MM.1S (cell line): Measurements from ENCODE around the gene CHN1.

Experiments
- CTCF ChIP-seq: fragments of 300-600 bp; sonication (generic); IDR thresholded peaks from 2 replicates; pipeline ENCODE4 v1.5.1; 2016; ENCODE audit warnings: antibody characterized with exemption, low read length, mixed read lengths
- EZH2 ChIP-seq: fragments of 300-600 bp; sonication (generic); optimal IDR thresholded peaks from 2 replicates; pipeline ENCODE3; 2017; ENCODE audit warnings: low read depth, mild to moderate bottlenecking, antibody characterized with exemption, low read length, mixed read lengths
- EZH2phosphoT487 ChIP-seq: fragments of 300-600 bp; sonication (generic); IDR thresholded peaks from 2 replicates; pipeline ENCODE4 v1.6.1; 2018; ENCODE audit warnings: antibody characterized with exemption, low read length

DNA sequence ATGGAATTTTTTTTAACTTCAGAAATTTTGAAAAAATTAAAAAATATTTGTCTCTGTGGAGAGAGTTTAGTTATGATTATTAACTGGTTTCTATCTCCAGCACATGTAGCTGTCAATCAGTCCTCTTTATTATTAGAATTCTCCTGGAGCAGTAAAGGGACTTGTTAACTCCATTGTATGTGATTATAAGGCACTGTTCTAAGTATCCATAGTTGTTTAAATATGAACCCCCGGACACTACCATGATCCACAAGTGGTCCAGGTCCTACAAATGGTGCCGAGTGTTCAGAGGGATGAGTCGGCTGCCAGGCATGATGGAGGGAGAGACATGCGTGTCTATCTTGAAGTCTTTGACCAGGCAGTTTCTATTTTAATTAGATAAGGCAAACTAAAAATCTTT lies 241.4 kb downstream of the CHN1 start:
- TF ChIP-seq CTCF (no peak), EZH2 (no peak), EZH2phosphoT487 (no peak)
